Epithelial cell of proximal tubule (primary cell): ENCODE data around the gene PLSCR3. TPM values are rescaled to one million over a fixed set of nuclear protein-coding genes. Genes with fewer than 3 reads are reported as not detected.
"Not testable (repeated sequence)": the region's sequence is repeated elsewhere in the genome, so short reads cannot be mapped to it uniquely, and the experiment has no call there.

Experiments
- DNase-seq: peaks from one replicate; pipeline ENCODE4 v3.0.0-alpha.2; 2011; ENCODE audit warnings: low read depth
- H3K4me3 ChIP-seq: 2 replicates; pipeline ENCODE4 v1.5.1; 2011; ENCODE audit warnings: low read depth, mild to moderate bottlenecking, low read length
- CTCF ChIP-seq: conservative IDR thresholded peaks from 2 replicates; pipeline ENCODE4 v1.5.1; 2012; ENCODE audit warnings: low read depth, mild to moderate bottlenecking, low read length
- total RNA-seq: library from RNA; depleted of rRNA; stranded (reverse); fragments of >200 nt; gene quantifications from 2 replicates; pipeline ENCODE4 v1.2.3, GENCODE V29; 2015

Gene PLSCR3
- total RNA-seq, 1 donor from 2014 or later, result 59.0 TPM

GRCh38 chr17:7382901-7383300, 11.4 kb downstream of the PLSCR3 start:
- H3K4me3 ChIP-seq, result no peak overlapping the region
- TF ChIP-seq CTCF, result no peak
- no peak for DNase-seq

GRCh38 chr17:7380855-7381683, 13.3 kb downstream of the PLSCR3 start, which contains the start of gene TNK1:
TNK1 (plus strand) TSS chr17:7381089; CDS start chr17:7382927, 1,838 bp downstream.
- no peak for TF ChIP-seq CTCF
- DNase-seq, result no peak

GRCh38 chr17:7380321-7380720, 14.0 kb downstream of the PLSCR3 start:
- H3K4me3 ChIP-seq, result peak overlapping the region; percentile 81
- no peak for TF ChIP-seq CTCF
- no peak for DNase-seq

More at GRCh38 chr17:7380855-7381683, 13.3 kb downstream of the PLSCR3 start, which contains the start of gene TNK1:
- H3K4me3 ChIP-seq, result peak within 1 kb of the TSS; percentile 81

GRCh38 chr17:7379134-7379533, 15.2 kb downstream of the PLSCR3 start:
- no peak for DNase-seq
- no peak for TF ChIP-seq CTCF
- no peak overlapping the region for H3K4me3 ChIP-seq

GRCh38 chr17:7374353-7374752, 20.0 kb downstream of the PLSCR3 start:
- TF ChIP-seq CTCF, result no peak
- no peak for DNase-seq
- H3K4me3 ChIP-seq, result no peak overlapping the region

GRCh38 chr17:7370853-7371252, 23.5 kb downstream of the PLSCR3 start:
- H3K4me3 ChIP-seq, result no peak overlapping the region
- no peak for DNase-seq
- no peak for TF ChIP-seq CTCF

- TF ChIP-seq CTCF, result no peak
- H3K4me3 ChIP-seq, result no peak overlapping the region
- DNase-seq, result no peak
These were observed 24.5 kb downstream of the PLSCR3 start for GRCh38 chr17:7369825-7370224.

- DNase-seq, result not testable (repeated sequence)
These were observed 25.7 kb downstream of the PLSCR3 start for GRCh38 chr17:7368599-7368994.

More at GRCh38 chr17:7368599-7368994, 25.7 kb downstream of the PLSCR3 start:
- H3K4me3 ChIP-seq, result not testable (repeated sequence)
